GM19035 (cell line): ENCODE data around the gene GNB5.

ENCODE experiments used
- ATAC-seq: cut with Tn5 transposase; IDR thresholded peaks from one replicate; pipeline ENCODE4 v1.9.1; 2021; ENCODE audit not compliant: unreplicated experiment

GNB5 gene

GRCh38 chr15:52115598-52116427 is 75.4 kb downstream of the GNB5 start:
- no peak for ATAC-seq

GRCh38 chr15:52114261-52115055 is 76.7 kb downstream of the GNB5 start:
- no peak for ATAC-seq

DNA sequence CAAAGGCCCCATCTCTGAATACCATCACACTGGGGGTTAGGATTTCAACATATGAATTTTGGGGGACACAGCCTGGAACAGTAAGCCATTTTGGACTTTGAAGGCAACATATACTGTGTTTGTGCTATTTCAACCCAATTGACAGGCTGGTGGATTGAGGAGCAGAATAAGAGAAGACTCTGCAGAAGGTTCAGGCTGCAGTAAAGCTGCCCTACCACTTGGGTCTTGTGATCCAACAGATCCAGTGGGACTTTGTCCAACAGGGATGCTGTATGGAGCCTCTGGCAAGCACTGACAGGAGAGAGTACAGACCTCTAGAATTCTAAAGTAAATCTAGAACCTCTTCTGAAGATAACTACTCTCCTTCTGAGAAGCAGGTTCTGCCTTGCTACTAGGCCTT is 77.5 kb downstream of the GNB5 start:
- no peak for ATAC-seq

DNA sequence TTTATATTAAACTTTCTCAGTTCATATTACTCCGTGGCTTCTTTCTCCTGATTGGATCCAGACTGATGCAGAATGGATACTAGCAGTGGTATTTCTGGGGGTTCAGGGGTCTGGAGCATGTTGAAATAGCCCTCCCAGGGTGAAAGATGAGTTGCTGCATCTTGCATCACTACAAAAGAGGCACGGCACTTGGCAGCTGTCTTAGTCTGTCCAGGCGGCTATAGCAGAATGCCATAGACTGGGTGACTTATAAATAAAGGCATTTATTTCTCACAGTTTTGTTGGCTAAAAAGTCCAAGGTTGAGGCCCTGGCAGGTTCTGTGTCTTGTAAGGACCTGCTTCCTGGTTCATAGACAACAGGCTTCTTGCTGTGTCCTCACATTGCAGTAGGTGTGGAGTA is 78.0 kb downstream of the GNB5 start:
- ATAC-seq, result no peak

DNA sequence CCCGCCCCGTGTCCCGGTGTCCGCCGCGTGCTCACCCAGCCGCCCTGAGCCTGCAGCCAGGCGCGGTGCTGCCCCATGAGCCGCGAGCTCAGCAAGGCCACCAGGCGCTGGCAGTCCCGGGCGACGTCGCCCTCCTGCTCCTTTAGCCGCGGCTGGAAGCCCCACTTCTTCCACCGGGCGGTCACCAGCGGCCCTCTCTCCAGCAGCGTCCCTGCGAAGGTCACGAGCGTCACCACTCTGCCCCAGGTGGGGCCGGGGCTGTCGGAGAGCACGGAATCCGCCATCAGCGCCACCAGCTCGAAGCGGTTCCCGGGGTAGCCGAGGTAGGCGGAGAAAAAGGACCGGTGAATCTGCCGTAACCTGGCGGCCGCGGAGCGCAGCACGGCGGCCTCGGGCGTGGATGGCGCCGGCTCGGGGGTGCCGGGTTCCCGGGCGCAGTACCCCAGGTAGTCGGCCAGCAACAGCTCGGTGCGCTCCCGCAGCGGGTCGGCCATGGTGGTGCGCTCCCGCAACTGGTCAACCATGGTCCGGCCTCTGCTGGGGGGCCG is 78.9 kb downstream of the GNB5 start:
- no peak for ATAC-seq

DNA sequence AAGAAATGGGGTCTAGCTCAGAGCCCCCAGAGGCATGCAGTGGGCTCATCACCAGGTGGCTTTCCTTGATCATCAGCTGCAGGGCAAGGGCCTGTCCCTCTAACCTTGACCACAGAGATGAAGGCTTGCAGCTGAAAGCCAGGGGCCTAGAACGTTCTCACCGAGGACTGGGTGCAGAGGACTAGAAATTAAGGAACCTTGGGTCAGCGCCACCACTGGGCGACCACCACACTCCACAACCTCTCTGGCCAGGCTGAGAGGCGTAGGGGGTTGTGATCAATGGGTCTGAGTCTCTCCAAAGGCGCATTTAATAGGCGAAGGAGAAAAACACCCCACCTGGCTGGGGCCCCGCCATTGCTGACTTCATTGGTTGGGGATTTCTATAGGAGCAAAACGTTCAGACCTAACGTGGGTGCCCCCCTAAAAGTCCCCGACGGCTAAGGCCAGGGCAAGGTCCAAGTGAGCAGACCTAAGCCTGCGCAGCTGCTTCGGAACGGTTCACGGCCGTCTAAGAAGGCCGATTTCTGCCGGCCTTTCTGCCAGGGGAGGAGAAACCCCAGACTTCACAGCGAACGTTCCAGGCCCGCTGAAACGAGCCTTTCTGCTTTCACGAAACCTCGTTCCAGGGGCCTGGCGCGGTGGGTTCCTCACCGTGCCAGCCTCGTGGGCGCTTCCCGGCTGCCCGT is 79.5 kb downstream of the GNB5 start:
- no peak for ATAC-seq

GRCh38 chr15:52109559-52110451 is 81.4 kb downstream of the GNB5 start:
- peak; percentile 68 for ATAC-seq

- no peak for ATAC-seq
Observed at GRCh38 chr15:52107238-52107637, 84.0 kb downstream of the GNB5 start.

DNA sequence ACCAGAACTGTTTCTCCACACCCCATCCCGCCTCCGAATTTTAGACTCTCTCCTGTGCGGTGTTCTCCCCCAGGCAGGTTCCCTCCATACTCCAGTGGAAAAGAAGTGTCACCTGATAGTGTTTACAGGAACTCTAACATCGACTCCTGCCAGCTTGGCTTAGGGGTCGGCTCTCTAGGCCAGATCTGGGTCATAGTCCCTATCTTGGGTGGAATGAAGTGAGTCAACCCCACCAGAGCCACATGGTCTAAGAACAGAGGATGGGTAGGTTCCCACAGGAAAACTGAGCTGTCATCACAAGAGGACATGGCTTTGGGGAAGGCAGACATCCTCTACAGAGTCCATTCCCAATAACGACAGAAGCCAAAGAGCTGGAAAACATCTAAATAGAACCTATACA is 84.6 kb downstream of the GNB5 start:
- ATAC-seq, result no peak

- ATAC-seq, result no peak
Observed at GRCh38 chr15:52105846-52106245, 85.3 kb downstream of the GNB5 start.

GRCh38 chr15:52104532-52105004 is 86.6 kb downstream of the GNB5 start:
- peak; percentile 36 for ATAC-seq

DNA sequence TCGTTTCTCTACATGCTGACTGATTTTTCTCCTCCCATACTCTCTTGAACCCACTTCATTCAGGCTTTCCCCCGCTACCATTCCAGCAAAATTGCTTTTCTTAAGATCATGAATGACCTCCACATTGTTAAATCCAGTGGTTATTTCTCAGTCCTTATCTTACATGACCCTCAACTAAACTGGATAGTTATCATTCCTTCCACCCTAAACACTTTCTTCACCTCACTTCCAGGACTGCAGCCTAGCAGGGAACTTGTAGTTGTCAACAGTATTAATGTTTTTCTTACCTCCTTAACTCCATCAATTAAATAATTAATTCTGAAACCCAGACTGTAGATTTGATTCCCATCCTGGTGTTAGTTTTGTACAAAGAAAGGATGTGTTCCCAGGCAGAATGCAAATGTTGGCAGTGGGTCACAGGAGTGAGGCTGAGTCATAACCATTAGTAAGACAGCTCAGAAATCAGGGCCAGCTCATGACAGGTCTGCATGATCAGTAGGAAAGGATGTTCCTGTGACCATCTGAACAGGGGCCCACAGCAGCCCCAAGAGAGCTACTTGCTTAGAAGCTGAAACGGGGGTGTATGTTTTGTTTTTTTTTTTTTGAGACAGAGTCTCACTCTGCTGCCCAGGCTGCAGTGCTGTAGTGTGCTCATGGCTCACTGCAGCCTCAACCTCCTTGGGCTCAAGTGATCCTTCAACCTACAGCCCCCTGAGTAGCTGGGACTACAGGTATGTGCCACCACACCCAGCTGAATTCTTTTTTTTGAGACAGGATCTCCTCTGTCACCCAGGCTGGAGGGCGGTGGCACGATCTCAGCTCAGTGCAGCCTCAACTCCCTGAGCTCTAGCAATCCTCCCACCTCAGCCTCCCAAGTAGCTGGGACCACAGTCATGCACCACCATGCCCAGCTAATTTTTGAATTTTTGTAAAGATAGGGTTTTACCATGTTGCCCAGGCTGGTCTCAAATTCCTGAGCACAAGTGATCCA is 87.7 kb downstream of the GNB5 start:
- peak; percentile 75 for ATAC-seq

DNA sequence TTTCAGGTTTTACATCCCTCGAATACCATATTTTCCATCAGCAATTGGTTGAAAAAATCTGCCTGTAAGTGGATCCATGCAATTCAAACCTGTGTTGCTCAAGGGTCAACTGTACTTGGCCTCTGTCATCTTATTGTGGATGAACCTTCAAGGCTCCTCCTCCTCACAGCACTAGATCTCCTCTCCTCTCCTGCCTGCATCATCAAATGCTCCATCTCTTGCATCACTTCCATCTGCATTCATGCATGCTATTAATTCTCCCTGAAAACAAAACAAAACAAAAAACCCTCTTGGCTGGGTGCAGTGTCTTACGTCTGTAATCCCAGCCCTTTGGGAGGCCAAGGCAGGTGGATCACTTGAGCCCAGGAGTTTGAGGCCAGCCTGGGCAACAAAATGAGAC is 88.7 kb downstream of the GNB5 start:
- ATAC-seq, result no peak

DNA sequence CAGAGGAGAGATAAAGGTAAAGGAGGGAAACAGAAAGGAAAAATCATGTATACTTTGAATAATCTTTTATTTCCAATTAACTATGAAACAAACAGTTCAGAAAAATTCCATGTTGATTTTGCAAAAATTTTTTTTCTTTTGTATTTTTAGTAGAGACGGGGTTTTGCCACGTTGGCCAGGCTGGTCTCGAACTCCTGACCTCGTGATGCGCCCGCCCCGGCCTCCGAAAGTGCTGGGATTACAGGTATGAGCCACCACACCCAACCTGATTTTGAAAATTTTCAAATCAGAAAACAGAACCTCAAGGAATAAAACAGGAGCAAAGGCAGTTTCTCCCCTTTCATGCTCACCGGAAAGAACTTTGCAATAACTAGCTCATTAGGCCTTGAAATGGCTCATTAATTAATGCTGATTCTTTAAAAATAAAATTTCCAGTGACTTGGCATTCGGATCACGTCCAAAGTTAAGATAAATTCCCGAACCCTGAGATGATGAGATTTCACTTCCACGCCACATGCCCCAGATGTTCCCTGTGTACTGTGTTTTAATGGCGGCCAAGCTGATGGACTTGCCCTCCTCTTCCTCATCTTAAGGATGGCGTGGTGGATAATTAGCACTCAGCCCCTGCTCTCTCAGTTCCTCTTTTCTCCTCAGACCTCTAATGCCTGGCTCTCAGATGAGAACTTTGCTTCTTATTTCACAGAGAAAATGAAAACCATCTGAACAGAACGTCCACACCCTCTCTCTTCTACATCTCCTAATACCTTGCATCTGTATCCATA is 89.5 kb downstream of the GNB5 start:
- ATAC-seq, result peak; percentile 43

DNA sequence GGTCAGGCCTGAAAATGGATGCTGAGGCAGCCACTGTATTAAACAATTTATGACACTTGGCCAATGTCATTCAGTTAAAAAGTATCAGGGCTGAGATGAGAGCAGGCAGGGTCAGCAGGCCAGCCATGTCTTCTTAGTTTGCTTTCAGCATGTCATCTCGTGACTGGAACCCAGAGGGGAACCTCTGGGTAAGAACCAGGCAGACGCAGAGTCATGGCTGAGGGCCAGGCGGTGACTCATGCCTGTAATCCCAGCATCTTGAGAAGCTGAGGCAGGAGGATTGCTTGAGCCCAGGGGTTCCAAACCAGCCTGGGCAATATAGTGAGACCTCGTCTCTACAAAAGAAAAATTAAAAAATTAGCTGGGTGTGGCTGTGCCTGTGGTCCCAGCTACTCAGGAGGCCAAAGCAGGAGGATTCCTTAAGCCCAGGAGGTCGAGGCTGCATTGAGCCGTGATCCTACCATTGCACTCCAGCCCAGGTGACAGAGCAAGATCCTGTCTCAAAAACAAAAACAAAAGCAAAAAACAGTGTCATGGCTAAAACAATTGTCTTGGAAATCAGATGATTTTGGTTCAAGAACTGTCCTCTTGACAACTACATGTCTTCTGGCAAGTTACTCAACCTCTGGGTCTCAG is 90.3 kb downstream of the GNB5 start:
- no peak for ATAC-seq

- ATAC-seq, result no peak
Observed at GRCh38 chr15:52099651-52100272, 91.4 kb downstream of the GNB5 start.

- no peak for ATAC-seq
Observed at GRCh38 chr15:52098323-52098722, 92.9 kb downstream of the GNB5 start.
